GM12801 (cell line): Measurements from ENCODE around the gene DUS3L.

Source experiments
- CTCF ChIP-seq: IDR thresholded peaks from one replicate; pipeline ENCODE4 v1.5.1; 2011; ENCODE audit warnings: control low read depth; ENCODE audit not compliant: insufficient read length; ENCODE audit errors: extremely low read depth

The DUS3L gene

GRCh38 chr19:5792224-5792623, 1.3 kb upstream of the DUS3L start:
- no peak for TF ChIP-seq CTCF

GRCh38 chr19:5789886-5790558, 941 bp downstream of the DUS3L start:
- no peak for TF ChIP-seq CTCF

DNA sequence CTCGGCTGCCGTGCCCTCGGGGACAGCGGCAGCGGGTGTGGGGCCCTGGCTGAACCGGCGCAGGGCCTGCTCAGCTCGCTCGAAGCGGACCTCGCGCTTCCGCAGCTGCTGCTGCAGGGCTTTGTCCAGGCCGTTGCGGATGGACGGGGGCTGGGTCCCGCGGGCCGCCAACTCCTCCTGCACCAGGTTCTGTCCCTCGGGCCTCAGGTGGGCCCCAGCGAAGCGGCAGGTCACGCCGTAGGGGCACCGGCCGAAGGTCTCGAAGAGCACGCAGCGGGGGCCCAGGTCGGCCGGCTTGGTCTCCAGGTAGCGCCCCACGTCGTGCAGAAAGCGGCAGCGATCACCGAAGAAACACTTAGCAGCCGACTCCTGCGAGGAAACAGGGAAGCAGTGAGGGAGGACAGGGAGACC, 1.6 kb downstream of the DUS3L start:
- no peak for TF ChIP-seq CTCF

DNA sequence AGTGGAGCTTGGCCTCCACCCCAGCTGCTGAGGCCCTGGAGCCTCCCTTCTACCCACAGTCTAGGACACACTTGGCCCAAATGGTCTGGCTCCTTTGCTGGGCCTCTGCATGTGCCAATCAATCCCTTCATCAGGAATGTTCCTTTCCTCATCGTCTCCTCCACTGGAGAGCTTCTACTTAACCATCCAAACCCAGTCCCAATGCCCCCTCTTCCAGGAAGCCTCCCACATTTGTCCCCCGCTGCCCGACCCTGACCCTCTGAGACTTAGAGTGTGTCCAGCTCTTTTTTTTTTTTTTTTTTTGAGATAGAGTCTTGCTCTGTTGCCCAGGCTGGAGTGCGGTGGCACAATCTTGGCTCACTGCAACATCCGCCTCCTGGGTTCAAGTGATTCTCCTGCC, 2.5 kb downstream of the DUS3L start:
- TF ChIP-seq CTCF: no peak

GRCh38 chr19:5787409-5788182, 3.4 kb downstream of the DUS3L start:
- no peak for TF ChIP-seq CTCF

- TF ChIP-seq CTCF: no peak
Measured at GRCh38 chr19:5786593-5787408, 4.2 kb downstream of the DUS3L start.

- TF ChIP-seq CTCF: no peak
Measured at GRCh38 chr19:5785423-5785822, 5.5 kb downstream of the DUS3L start.
